22Rv1 (cell line): ENCODE results near the gene HTT.

Source experiments
- CTCF ChIP-seq: fragments of 450-650 bp; IDR thresholded peaks from 2 replicates; pipeline ENCODE4 v1.5.1; 2017; ENCODE audit warnings: mild to moderate bottlenecking
- ZFX ChIP-seq: fragments of 450-650 bp; IDR thresholded peaks from 2 replicates; pipeline ENCODE4 v1.6.1; 2017; ENCODE audit warnings: antibody characterized with exemption, borderline replicate concordance

- TF ChIP-seq CTCF, result no peak
- no peak for TF ChIP-seq ZFX
Observed at GRCh38 chr4:3271131-3271530, 196.7 kb downstream of the HTT start.
